Measurements from ENCODE around the gene SCN2A. TPM values are rescaled to one million over a fixed set of nuclear protein-coding genes. Genes with fewer than 3 reads are reported as not detected.

SCN2A gene
- total and polyA plus RNA-seq, 2 experiments from 2014 or later: 0.95 TPM; not detected in 1

DNA sequence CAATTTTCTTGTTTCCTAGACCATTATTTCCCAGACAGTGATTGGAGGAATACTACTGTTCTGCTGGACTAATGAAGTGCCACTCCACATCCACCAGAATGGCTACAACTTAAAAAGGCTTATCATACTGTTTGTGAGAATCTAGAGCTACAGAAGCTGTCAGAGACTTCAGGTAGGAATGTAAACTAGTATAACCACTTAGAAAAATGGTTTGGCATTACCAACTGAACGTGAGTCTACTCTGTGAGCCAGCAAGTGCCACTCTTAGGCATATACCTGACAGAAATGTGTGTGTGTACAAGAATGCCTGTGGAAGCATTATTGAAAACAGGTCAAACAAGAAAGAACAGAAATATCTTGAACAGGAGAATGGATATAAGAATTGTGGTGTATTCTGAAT is 31.1 kb upstream of the SCN2A start:
- Histone ChIP-seq H3K27ac (no peak overlapping the region), H3K36me3 (no peaks in the 10 kb centered on the region), H3K4me3 (no peak overlapping the region), H3K9me3 (ENCODE audit: low read depth) (no peaks in the 10 kb centered on the region), H3K27me3 (no peaks in the 10 kb centered on the region), H3K4me1 (ENCODE audit: low read depth) (no peaks in the 10 kb centered on the region)
- TF ChIP-seq, protein P1, sequence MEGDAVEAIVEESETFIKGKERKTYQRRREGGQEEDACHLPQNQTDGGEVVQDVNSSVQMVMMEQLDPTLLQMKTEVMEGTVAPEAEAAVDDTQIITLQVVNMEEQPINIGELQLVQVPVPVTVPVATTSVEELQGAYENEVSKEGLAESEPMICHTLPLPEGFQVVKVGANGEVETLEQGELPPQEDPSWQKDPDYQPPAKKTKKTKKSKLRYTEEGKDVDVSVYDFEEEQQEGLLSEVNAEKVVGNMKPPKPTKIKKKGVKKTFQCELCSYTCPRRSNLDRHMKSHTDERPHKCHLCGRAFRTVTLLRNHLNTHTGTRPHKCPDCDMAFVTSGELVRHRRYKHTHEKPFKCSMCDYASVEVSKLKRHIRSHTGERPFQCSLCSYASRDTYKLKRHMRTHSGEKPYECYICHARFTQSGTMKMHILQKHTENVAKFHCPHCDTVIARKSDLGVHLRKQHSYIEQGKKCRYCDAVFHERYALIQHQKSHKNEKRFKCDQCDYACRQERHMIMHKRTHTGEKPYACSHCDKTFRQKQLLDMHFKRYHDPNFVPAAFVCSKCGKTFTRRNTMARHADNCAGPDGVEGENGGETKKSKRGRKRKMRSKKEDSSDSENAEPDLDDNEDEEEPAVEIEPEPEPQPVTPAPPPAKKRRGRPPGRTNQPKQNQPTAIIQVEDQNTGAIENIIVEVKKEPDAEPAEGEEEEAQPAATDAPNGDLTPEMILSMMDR (IDR thresholded peaks at IDR 0.05; ENCODE audit: low read depth, low read length): no peak
- no peak for DNase-seq (ENCODE audit: low read depth in 1 of 2, low spot score in 1 of 2)

DNA sequence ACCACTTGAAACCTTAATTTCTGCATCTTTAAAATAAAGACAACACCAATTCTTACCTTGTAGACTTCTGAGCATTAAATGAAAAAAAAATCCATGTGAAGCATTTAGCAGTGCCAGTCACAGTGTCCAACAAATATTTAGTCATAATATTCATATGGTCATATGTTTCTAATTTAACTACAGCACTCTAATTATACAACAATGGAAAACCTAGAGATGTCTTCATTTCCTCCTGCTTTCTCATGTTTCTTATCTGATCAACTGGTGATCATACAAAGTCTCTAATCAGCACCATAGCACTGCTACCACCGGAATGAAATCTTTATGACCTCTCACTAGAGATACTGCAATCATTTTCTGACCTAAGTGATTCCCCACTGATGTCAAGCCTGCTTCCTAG is 25.1 kb upstream of the SCN2A start:
- TF ChIP-seq, protein P1 (IDR thresholded peaks at IDR 0.05; ENCODE audit: low read depth, low read length): no peak
- Histone ChIP-seq H3K27ac (no peak overlapping the region), H3K27me3 (no peaks in the 10 kb centered on the region), H3K9me3 (ENCODE audit: low read depth) (no peaks in the 10 kb centered on the region), H3K36me3 (no peaks in the 10 kb centered on the region), H3K4me1 (ENCODE audit: low read depth) (no peaks in the 10 kb centered on the region), H3K4me3 (no peak overlapping the region)
- DNase-seq (ENCODE audit: low read depth in 1 of 2, low spot score in 1 of 2): no peak

DNA sequence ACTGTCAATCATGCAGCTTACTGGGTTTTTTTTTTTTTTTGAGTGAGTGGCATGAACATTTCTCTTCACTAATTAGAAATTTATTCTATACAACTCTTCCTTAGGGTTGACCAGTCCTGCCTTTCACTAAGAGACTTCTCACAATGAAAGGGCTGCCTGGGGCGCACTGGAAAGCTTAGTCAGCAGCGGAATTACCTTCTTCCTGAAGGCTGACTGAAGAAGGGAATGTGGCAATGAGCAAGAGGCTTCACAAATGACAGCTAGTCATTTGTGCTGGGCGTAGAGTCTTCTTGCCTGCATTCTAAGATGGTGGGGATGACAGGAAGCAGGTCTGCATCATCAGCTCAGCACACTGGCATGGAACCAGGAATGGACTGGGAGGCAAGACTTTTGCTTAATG is 19.7 kb upstream of the SCN2A start:
- no peaks in the 10 kb centered on the region for H3K4me1 ChIP-seq (ENCODE audit: low read depth)
- no peak overlapping the region for H3K4me3 ChIP-seq
- DNase-seq (ENCODE audit: low read depth in 1 of 2, low spot score in 1 of 2): no peak
- H3K27me3 ChIP-seq: no peaks in the 10 kb centered on the region
- H3K36me3 ChIP-seq: no peaks in the 10 kb centered on the region
- no peak overlapping the region for H3K27ac ChIP-seq
- TF ChIP-seq, protein P1 (IDR thresholded peaks at IDR 0.05; ENCODE audit: low read depth, low read length): no peak
- H3K9me3 ChIP-seq (ENCODE audit: low read depth): no peaks in the 10 kb centered on the region

DNA sequence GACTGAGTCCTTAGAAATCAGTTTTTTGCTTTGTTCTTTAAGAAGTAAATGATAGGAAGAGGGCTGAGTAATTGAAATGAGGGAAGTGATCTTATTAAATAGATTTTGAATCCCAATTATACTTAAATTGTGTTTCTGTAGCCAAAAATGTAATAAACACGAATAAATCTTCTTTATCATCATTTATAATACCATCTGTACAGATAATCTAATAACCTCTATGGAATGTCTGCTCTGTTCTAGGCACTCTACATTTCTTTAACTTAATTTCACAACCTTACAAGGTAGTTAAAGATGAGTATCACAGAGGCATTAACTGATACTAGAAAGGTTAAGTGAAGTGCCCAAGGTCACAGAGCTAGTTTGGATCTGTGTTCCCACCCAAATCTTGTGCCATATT is 14.3 kb upstream of the SCN2A start:
- no peak for DNase-seq (ENCODE audit: low read depth in 1 of 2, low spot score in 1 of 2)
- Histone ChIP-seq H3K9me3 (ENCODE audit: low read depth) (no peaks in the 10 kb centered on the region), H3K27ac (no peak overlapping the region), H3K27me3 (no peaks in the 10 kb centered on the region), H3K36me3 (no peaks in the 10 kb centered on the region), H3K4me3 (no peak overlapping the region), H3K4me1 (ENCODE audit: low read depth) (no peaks in the 10 kb centered on the region)
- TF ChIP-seq, protein P1 (IDR thresholded peaks at IDR 0.05; ENCODE audit: low read depth, low read length): no peak

DNA sequence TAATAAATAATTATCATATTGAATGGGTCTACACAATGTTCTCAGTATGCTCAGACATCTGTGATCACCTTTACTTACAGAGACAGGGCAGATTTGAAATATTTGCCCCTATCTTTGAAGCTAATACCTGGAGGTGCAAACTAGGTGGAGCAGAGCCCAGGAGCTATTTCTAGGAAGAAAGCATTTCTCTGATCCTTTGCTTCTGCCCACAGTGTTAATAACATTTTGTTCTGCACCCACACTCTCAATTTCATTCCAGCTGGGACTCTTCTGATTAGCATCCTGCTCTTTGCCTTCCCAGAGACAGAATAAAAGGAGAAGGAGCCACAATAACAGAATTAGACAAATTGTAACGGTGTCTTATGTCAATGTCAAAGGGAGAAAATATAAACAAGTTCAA is 11.6 kb upstream of the SCN2A start:
- Histone ChIP-seq H3K36me3 (no peaks in the 10 kb centered on the region), H3K27me3 (no peaks in the 10 kb centered on the region), H3K9me3 (ENCODE audit: low read depth) (no peaks in the 10 kb centered on the region), H3K27ac (no peak overlapping the region), H3K4me1 (ENCODE audit: low read depth) (no peaks in the 10 kb centered on the region), H3K4me3 (no peak overlapping the region)
- no peak for DNase-seq (ENCODE audit: low read depth in 1 of 2, low spot score in 1 of 2)
- TF ChIP-seq, protein P1 (IDR thresholded peaks at IDR 0.05; ENCODE audit: low read depth, low read length): no peak

DNA sequence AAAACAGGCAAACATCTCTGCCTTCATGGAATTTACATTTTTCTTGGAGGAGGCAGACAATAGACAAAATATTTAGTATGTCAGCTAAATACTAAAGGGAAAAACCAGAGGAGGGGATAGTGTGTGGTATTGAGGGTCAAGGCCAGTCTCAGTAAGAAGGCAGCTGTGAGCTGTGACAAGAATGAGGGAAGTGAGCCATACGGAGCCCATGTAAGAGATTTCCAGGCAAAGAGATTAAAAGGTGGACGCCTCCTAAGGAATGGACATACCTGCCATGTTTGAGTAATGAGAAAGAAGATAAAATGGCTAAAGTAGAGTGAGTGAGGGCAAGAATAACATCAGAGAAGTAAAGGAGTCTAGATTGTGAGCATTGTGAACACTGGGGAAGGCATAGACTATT is 2.2 kb upstream of the SCN2A start:
- H3K9me3 ChIP-seq (ENCODE audit: low read depth): no peaks in the 10 kb centered on the region
- no peak overlapping the region for H3K27ac ChIP-seq
- H3K4me1 ChIP-seq (ENCODE audit: low read depth): no peaks in the 10 kb centered on the region
- DNase-seq (ENCODE audit: low read depth in 1 of 2, low spot score in 1 of 2): no peak
- TF ChIP-seq, protein P1 (IDR thresholded peaks at IDR 0.05; ENCODE audit: low read depth, low read length): no peak
- H3K36me3 ChIP-seq: no peaks in the 10 kb centered on the region
- H3K27me3 ChIP-seq: no peaks in the 10 kb centered on the region
- no peak overlapping the region for H3K4me3 ChIP-seq

Data from cardiac muscle cell (in vitro differentiated cells and primary cell).